K562 (cell line): ENCODE measurements around the gene BLCAP. TPM values are rescaled to one million over a fixed set of nuclear protein-coding genes. Genes with fewer than 3 reads are reported as not detected.

ENCODE experiments used
- ASH1L ChIP-seq: fragments of 450-650 bp; IDR thresholded peaks from 2 replicates; pipeline ENCODE4 v1.6.1; 2018; ENCODE audit warnings: borderline replicate concordance, mild to moderate bottlenecking, low read depth; ENCODE audit not compliant: partially characterized antibody
- CREB3 ChIP-seq: fragments of 450-650 bp; conservative IDR thresholded peaks from 2 replicates; pipeline ENCODE4 v1.6.1; 2016; ENCODE audit warnings: missing genetic modification characterization, low read depth, mild to moderate bottlenecking, missing compliant biosample characterization, moderate library complexity
- HDGF ChIP-seq: fragments of 450-650 bp; IDR thresholded peaks from 2 replicates; pipeline ENCODE4 v1.6.1; 2016
- IFI16 ChIP-seq: fragments of 250-450 bp; sonication (Bioruptor Pico); IDR thresholded peaks from 2 replicates; pipeline ENCODE4 v2.1.2; 2022; ENCODE audit warnings: mild to moderate bottlenecking, inconsistent platforms
- KAT2B ChIP-seq: IDR thresholded peaks from one replicate; pipeline ENCODE4 v1.6.1; 2012; ENCODE audit warnings: low read depth, mild to moderate bottlenecking, control low read depth, inconsistent platforms, low read length, moderate library complexity
- KAT8 ChIP-seq: fragments of 450-650 bp; IDR thresholded peaks from 2 replicates; pipeline ENCODE4 v1.6.1; 2016; ENCODE audit warnings: low read depth, mild to moderate bottlenecking
- KDM5B ChIP-seq: fragments of 200-600 bp; sonication (generic); IDR thresholded peaks from 2 replicates; pipeline ENCODE4 v1.6.1; 2012; ENCODE audit warnings: low read depth, mild to moderate bottlenecking, moderate library complexity, low read length, control low read depth, inconsistent platforms; ENCODE audit not compliant: insufficient replicate concordance
- MED1 ChIP-seq: sonication (generic); formaldehyde crosslinking; IDR thresholded peaks from 2 replicates; pipeline ENCODE4 v1.8.1; 2023; ENCODE audit warnings: missing genetic modification reagents, borderline replicate concordance
- MIER1 ChIP-seq: fragments of 450-650 bp; IDR thresholded peaks from 2 replicates; pipeline ENCODE4 v1.6.1; 2016; ENCODE audit warnings: antibody characterized with exemption, mild to moderate bottlenecking, low read depth
- PHB ChIP-seq: fragments of 250-450 bp; sonication (Bioruptor Pico); IDR thresholded peaks from 2 replicates; pipeline ENCODE4 v1.5.0; 2021
- TFAP4 ChIP-seq: sonication (generic); formaldehyde crosslinking; IDR thresholded peaks from 2 replicates; pipeline ENCODE4 v1.8.0; 2022; ENCODE audit warnings: missing genetic modification reagents, mild to moderate bottlenecking, moderate library complexity, borderline replicate concordance
- ZBTB7A ChIP-seq: IDR thresholded peaks from 2 replicates; pipeline ENCODE4 v1.6.1; 2011; ENCODE audit warnings: low read depth, mild to moderate bottlenecking, low read length, moderate library complexity, borderline replicate concordance; ENCODE audit not compliant: control insufficient read depth
- ZFP1 ChIP-seq: fragments of 450-650 bp; formaldehyde crosslinking; IDR thresholded peaks from 2 replicates; pipeline ENCODE4 v1.4.0; 2020; ENCODE audit warnings: mild to moderate bottlenecking, mixed read lengths
- ZKSCAN8 ChIP-seq: fragments of 200-800 bp; sonication (Bioruptor generic); IDR thresholded peaks from 2 replicates; pipeline ENCODE4 v1.6.1; 2016; ENCODE audit warnings: missing genetic modification characterization, missing compliant biosample characterization
- ZNF133 ChIP-seq: fragments of 250-450 bp; sonication (Bioruptor Pico); IDR thresholded peaks from 2 replicates; pipeline ENCODE4 v1.4.0; 2020; ENCODE audit warnings: mild to moderate bottlenecking
- ZNF398 ChIP-seq: fragments of 250-450 bp; sonication (Bioruptor Pico); IDR thresholded peaks from 2 replicates; pipeline ENCODE4 v1.8.0; 2021; ENCODE audit warnings: moderate library complexity, mild to moderate bottlenecking, inconsistent platforms
- ZNF407 ChIP-seq: fragments of 450-650 bp; IDR thresholded peaks from 2 replicates; pipeline ENCODE4 v1.6.1; 2016; ENCODE audit warnings: low read depth
- ZNF830 ChIP-seq: fragments of 250-450 bp; sonication (Bioruptor Pico); IDR thresholded peaks from 2 replicates; pipeline ENCODE4 v1.5.0; 2021; ENCODE audit warnings: mild to moderate bottlenecking
- polyA plus RNA-seq, 8 experiments: library from polyadenylated mRNA; depleted of rRNA in 4 of 8; stranded (reverse) in 5 of 8; unstranded in 3 of 8; fragments of >200 nt; fragmentation: Nextera tagmentation in 2 of 8; fragmentation: Illumina TruSeq in 1 of 8; extraction: Ambion mirVana in 2 of 8; extraction: Trizol in 1 of 8; gene quantifications; 2 replicates each; pipeline versions ENCODE4 v1.2.1 to v1.2.3, GENCODE V29; 2011 to 2014; ENCODE audit warnings: inconsistent platforms in 1 of 8, missing spikeins in 1 of 8
- total RNA-seq, 7 experiments: library from RNA; depleted of rRNA in 6 of 7; stranded (reverse); fragments of >200 nt in 6 of 7; fragmentation: Illumina TruSeq in 2 of 7; extraction: Trizol in 2 of 7; gene quantifications; 2 replicates each; pipeline versions ENCODE4 v1.2.1 to v1.2.3, GENCODE V29; 2011 to 2021; ENCODE audit warnings: low replicate concordance in 1 of 7

Gene BLCAP
- total and polyA plus RNA-seq, 9 of the 15 experiments (the other 6 are each of a cell fraction or from before 2014, with no cell fraction given) = 16.9 to 41.5 (median 27.6) TPM

- TF ChIP-seq ZNF407 (no peak), MIER1 (no peak), HDGF (no peak), ZBTB7A (no peak), MED1 (CRISPR knock-in tag) (no peak), KAT2B (no peak), ZKSCAN8 (CRISPR knock-in tag) (no peak), CREB3 (tag) (peak; percentile 96), IFI16 (no peak), ASH1L (no peak), ZNF830 (0 out of 2 replicates have a peak, but pooled peaks have one; percentile 18), ZFP1 (CRISPR knock-in tag) (peak; percentile 96), PHB (CRISPR knock-in tag) (no peak), ZNF398 (CRISPR knock-in tag) (no peak), ZNF133 (CRISPR knock-in tag) (0 out of 2 replicates have a peak, but pooled peaks have one; percentile 82), KAT8 (no peak), TFAP4 (CRISPR knock-in tag) (no peak), KDM5B (no peak)
Measured at GRCh38 chr20:37542281-37542680, 14.6 kb upstream of the BLCAP start (continued).
